ENCODE measurements around the gene CASZ1.

Gene CASZ1

GRCh38 chr1:10622910-10623685 lies 173.3 kb downstream of the CASZ1 start:
- DNase-seq (ENCODE audit: low read depth in 2 of 2) = no peak

- DNase-seq (ENCODE audit: low read depth in 2 of 2) = no peak
Measured at GRCh38 chr1:10621906-10622305, 174.5 kb downstream of the CASZ1 start.

DNA sequence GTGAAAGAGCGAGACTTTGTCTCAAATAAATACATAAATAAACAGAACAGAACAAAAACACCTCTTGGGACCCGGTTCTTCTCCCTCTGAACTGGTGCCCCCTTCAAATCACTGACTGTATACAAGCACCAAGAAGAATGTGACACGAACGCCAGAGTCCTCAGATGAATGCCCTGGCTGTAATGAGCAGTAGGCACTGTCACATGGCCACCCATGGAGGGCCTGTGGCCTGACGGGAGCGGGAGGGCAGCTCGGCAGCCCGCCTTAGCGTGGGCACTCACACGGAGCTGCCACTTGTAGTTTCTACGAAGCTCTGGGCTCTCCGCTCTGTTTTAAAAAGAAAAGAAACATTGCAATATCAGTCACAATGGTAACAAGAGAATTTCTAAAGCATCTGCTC lies 175.7 kb downstream of the CASZ1 start:
- DNase-seq (ENCODE audit: low read depth in 2 of 2) = no peak

- no peak for DNase-seq (ENCODE audit: low read depth in 2 of 2)
Measured at GRCh38 chr1:10617931-10618885, 178.2 kb downstream of the CASZ1 start.

- no peak for DNase-seq (ENCODE audit: low read depth in 2 of 2)
Measured at GRCh38 chr1:10617318-10617717, 179.1 kb downstream of the CASZ1 start.

DNA sequence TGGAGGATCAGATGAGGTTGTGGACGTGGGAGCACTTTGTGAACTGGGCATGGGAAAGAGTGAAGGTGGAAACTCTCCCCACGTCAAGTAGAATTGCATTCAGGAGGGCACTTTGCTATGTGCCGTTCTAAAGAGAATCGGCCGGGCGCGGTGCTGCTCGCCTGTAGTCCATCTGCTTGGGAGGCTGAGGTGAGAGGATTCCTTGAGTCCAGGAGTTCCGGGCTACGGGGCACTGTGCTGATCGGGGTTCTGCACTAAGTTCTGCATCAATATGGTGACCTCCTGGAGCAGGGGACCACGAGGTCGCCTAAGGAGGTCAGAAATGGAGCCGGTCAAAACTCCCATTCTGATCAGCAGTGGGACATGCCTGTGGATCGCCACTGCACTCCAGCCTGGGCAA lies 179.8 kb downstream of the CASZ1 start:
- DNase-seq (ENCODE audit: low read depth in 2 of 2) = no peak

DNA sequence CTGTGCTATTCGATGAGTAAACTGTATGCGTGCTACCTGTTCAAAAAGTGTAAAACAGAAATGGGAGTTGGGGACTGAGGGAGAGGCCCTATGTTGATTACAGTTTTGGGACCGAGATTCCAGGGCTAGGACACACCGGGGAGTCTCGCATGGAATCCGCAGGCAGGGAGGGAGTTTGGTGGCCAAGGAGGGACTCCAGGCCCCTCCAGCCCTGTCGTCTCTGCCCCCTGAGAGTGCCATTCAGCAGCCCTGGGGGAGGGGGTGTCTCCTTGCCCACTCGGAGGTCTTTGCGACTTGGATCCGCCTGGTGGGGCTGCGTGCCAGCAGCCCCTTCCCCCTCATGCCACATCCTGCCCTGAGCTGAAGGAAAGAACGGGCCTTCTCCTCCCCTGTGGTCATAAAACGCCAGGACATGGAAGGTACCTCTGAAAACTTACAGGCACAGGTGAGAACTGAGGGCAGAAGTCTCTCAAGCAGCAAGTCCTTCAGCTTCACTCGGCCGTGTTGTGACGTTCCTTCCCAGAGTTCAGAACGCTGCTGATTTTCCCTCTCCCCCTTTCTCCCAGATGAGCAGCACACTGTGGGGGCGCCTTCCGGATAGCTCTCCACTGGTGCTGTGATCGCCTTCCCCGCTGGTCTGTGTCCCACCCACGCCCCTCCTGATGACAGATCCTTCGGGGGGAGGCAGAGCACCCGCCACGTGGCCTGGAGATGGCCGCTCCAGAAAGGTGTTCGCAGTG lies 180.3 kb downstream of the CASZ1 start:
- DNase-seq (ENCODE audit: low read depth in 2 of 2) = no peak

- DNase-seq (ENCODE audit: low read depth in 2 of 2) = no peak
Measured at GRCh38 chr1:10615332-10615731, 181.1 kb downstream of the CASZ1 start.

DNA sequence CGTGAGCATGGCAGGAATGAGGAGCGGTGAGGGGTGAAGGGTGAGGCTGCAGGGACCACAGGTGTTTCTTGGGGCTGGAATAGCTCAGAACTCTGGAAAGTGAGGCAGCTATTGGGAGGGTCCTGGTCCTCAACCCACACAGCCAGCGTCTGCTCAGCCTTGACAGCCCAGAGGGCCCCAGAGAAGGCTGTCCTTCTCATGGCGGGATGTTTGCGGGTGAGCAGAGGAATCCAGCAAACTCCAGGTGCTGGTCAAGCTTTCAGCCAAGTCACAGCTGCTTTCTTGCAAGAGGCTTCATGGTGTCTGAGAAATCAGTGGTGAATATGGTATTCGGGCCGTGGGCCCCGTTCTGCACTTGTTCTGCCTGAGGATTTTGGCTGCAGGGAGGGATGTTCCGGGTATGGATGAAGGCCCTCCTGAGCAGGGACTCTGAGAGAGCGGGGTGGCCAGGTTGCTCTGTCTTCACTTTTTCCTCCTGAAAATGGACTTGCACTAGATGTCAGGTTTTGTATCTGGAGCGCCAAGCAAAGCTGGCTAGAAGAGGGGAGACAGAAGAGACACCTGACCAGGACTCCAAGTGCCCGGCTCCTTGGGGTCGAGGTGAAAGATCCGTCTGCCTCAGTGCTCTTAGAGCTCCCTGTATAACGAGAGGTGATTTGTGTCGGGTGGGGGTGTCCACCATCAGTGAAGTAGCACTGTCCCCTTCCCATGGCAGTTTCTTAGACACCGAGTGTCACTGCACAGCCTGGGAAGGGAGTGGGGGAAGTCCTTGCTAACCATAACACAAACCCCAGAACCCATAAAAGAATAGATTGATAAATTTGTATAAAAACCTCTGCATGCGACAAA lies 181.8 kb downstream of the CASZ1 start:
- no peak for DNase-seq (ENCODE audit: low read depth in 2 of 2)

- no peak for DNase-seq (ENCODE audit: low read depth in 2 of 2)
Measured at GRCh38 chr1:10613861-10614260, 182.6 kb downstream of the CASZ1 start.

GRCh38 chr1:10613340-10613739 lies 183.1 kb downstream of the CASZ1 start:
- DNase-seq (ENCODE audit: low read depth in 2 of 2) = no peak

DNA sequence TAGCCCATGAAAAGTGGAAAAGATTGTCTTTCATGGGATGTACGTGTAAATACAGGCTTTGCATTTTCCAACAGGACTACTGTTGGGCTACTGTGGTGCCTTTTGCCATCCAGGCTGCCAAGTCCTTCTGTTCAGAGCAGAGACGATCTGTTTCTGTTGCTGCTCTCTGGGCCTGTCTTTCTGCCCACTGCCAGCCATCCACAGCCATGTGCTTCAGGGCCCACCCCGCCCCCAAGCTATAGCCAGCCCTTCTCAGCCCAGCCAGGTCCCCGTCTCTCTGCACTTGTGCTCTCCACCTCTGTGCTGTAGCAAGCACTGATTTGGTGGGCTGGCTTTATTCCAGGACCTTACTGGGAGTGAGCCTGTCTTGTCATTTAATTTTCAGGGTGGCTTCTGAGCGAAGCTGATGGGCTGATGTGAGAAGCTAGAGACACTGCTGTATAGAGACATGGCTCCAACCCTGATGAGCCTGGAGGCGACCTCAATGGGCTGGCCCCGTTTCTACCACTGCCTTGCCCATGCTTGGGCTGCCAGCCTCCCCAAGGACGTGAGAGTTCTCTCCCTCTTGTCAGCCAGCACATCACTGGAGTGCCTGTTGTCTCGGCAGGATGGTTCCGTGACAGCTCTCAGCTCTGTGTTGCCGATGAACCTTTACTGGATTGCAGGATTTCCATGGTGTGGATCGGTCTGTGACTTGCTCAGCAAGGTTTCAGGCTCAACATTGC lies 183.8 kb downstream of the CASZ1 start:
- DNase-seq (ENCODE audit: low read depth in 2 of 2) = no peak

- DNase-seq (ENCODE audit: low read depth in 2 of 2) = no peak
Measured at GRCh38 chr1:10610901-10611600, 185.4 kb downstream of the CASZ1 start.

DNA sequence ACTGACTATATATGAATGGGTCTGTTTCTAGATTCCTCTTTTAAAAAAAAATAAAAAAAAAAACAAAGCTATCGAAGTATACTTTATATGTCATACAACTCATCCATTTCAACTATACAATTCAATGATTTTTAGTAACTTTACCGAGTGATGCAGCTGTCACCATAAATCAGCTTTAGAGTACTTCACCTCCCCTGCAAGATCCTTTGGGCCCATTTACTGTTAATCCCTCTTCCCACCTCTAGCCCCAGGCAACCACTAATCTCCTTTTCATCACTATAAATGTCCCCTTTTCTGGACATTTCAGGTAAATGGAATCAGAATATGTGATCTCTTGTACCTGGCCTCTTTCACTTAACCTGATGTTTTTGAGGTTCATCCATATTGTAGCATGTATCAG lies 187.8 kb downstream of the CASZ1 start:
- no peak for DNase-seq (ENCODE audit: low read depth in 2 of 2)

- DNase-seq (ENCODE audit: low read depth in 2 of 2) = no peak
Measured at GRCh38 chr1:10607228-10607627, 189.2 kb downstream of the CASZ1 start.

- DNase-seq (ENCODE audit: low read depth in 2 of 2) = no peak
Measured at GRCh38 chr1:10606064-10606463, 190.4 kb downstream of the CASZ1 start.

GRCh38 chr1:10604966-10605365 lies 191.5 kb downstream of the CASZ1 start:
- no peak for DNase-seq (ENCODE audit: low read depth in 2 of 2)

- DNase-seq (ENCODE audit: low read depth in 2 of 2) = no peak
Measured at GRCh38 chr1:10602936-10603335, 193.5 kb downstream of the CASZ1 start.

DNA sequence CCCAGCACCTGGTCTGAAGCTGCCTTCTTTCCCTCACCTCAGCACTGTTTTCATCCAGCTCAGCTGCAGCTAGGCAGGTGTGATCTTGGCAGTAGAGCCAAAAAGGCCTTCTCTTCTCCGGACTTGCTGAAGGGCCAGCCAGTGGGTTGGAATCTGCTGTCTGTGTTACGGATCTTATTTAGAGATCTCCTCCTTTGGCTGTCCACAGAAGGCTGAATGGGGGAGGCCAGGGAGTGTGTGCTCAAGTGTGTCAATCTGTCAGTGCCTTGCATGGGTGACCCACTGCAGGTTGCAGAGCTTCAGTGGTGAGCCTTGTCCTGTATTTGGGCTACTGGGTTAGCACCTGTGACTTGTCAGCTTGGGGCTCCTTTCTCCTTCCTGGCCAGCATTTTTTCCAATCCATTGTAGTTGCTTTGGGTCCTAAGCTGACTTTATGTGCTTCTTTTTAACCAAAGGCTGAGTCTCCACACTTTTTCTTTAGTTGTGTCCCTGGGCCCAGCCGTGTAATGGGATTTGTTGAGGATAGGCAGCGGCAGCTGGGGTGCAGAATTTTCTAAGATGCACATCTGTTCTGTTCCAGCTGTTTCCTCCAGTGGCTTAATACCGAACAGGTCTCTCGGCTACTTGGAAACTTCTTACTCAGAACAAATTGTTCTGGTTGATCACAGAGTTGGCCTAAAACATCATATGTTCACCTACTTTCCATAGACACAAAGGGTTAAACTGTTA lies 194.9 kb downstream of the CASZ1 start:
- no peak for DNase-seq (ENCODE audit: low read depth in 2 of 2)
